Gastroesophageal sphincter (tissue), 3 donors: Measurements from ENCODE around the gene PDF.

Experiments
- CTCF ChIP-seq, 4 experiments: fragments of 200-600 bp in 2 of 4; fragments of 450-650 bp in 2 of 4; sonication (generic) in 1 of 4; IDR thresholded peaks; one replicate each; pipeline ENCODE4 v1.5.1; 2017 to 2019; ENCODE audit warnings: antibody characterized with exemption in 4 of 4, mild to moderate bottlenecking in 2 of 4, moderate library complexity in 2 of 4
- EP300 ChIP-seq: sonication (generic); formaldehyde crosslinking; IDR thresholded peaks from one replicate; pipeline ENCODE4 v1.6.1; 2017; ENCODE audit warnings: antibody characterized with exemption, mild to moderate bottlenecking
- POLR2A ChIP-seq, 2 donors: fragments of 450-650 bp; IDR thresholded peaks; one replicate each; pipeline ENCODE4 v1.6.1; 2017; ENCODE audit warnings: antibody characterized with exemption in 2 of 2, mild to moderate bottlenecking in 2 of 2, moderate library complexity in 1 of 2
- POLR2AphosphoS5 ChIP-seq: sonication (generic); formaldehyde crosslinking; IDR thresholded peaks from one replicate; pipeline ENCODE4 v1.6.1; 2017; ENCODE audit warnings: antibody characterized with exemption

- TF ChIP-seq CTCF (IDR thresholded peaks at IDR 0.05) = no peak
- no peak for TF ChIP-seq POLR2A (IDR thresholded peaks at IDR 0.05)
- no peak for TF ChIP-seq EP300
- no peak for TF ChIP-seq POLR2AphosphoS5
Observed at GRCh38 chr16:69378760-69379159, 48.4 kb upstream of the PDF start.
